ENCODE results near the gene SCO2.
"Not testable (repeated sequence)": the region's sequence is repeated elsewhere in the genome, so short reads cannot be mapped to it uniquely, and the experiment has no call there.

SCO2 gene

GRCh38 chr22:50531546-50531961 lies 6.2 kb upstream of the SCO2 start:
- DNase-seq: peak; percentile 58

GRCh38 chr22:50530877-50531545 lies 5.6 kb upstream of the SCO2 start:
- peak; percentile 85 for DNase-seq

GRCh38 chr22:50530580-50530876 lies 5.1 kb upstream of the SCO2 start:
- DNase-seq: no peak

- DNase-seq: peak; percentile 78
These were observed 4.6 kb upstream of the SCO2 start, which contains the start of gene TYMP for GRCh38 chr22:50529897-50530579. Gene TYMP (minus strand): TSS chr22:50530012. CDS start chr22:50529709, 303 bp downstream.

GRCh38 chr22:50529416-50529896 lies 4.1 kb upstream of the SCO2 start:
- DNase-seq: no peak

- DNase-seq: no peak
These were observed 3.5 kb upstream of the SCO2 start for GRCh38 chr22:50528682-50529415.

- no peak for DNase-seq
These were observed 2.7 kb upstream of the SCO2 start for GRCh38 chr22:50527921-50528681.

GRCh38 chr22:50526834-50527801 lies 1.7 kb upstream of the SCO2 start:
- peak; percentile 67 for DNase-seq

- peak; percentile 78 for DNase-seq
These were observed 873 bp upstream of the SCO2 start for GRCh38 chr22:50526108-50526833.

GRCh38 chr22:50525858-50526107 lies 385 bp upstream of the SCO2 start:
- DNase-seq: no peak

- DNase-seq: no peak
These were observed 708 bp downstream of the SCO2 start for GRCh38 chr22:50524676-50525103.

GRCh38 chr22:50523806-50524675 lies 1.4 kb downstream of the SCO2 start:
- no peak for DNase-seq

GRCh38 chr22:50523458-50523805 lies 2.0 kb downstream of the SCO2 start:
- no peak for DNase-seq

- DNase-seq: no peak
These were observed 2.5 kb downstream of the SCO2 start for GRCh38 chr22:50522806-50523438.

GRCh38 chr22:50522208-50522805 lies 3.1 kb downstream of the SCO2 start:
- DNase-seq: no peak

- DNase-seq: no peak
These were observed 3.7 kb downstream of the SCO2 start for GRCh38 chr22:50521710-50522109.

- no peak for DNase-seq
These were observed 4.5 kb downstream of the SCO2 start for GRCh38 chr22:50520826-50521453.

- DNase-seq: not testable (repeated sequence)
These were observed 5.2 kb downstream of the SCO2 start for GRCh38 chr22:50520184-50520583.

- no peak for DNase-seq
These were observed 6.2 kb downstream of the SCO2 start for GRCh38 chr22:50519151-50519550.

All from NK-92 treated with Interleukin-12 subunit alpha and Interleukin-12 subunit beta, amount 100 ng/mL, for 24 hours (cell line).